K562 (cell line): ENCODE results near the gene TRPV5. TPM values are rescaled to one million over a fixed set of nuclear protein-coding genes. Genes with fewer than 3 reads are reported as not detected.

Experiments used
- ARID1B ChIP-seq: fragments of 450-650 bp; IDR thresholded peaks from 2 replicates; pipeline ENCODE4 v1.6.1; 2016; ENCODE audit warnings: antibody characterized with exemption, mild to moderate bottlenecking, inconsistent platforms
- CEBPZ ChIP-seq: fragments of 150-350 bp; IDR thresholded peaks from 2 replicates; pipeline ENCODE4 v1.6.1; 2014; ENCODE audit warnings: low read depth, mild to moderate bottlenecking, low read length, borderline replicate concordance
- CHCHD3 ChIP-seq: fragments of 250-450 bp; sonication (Bioruptor Pico); IDR thresholded peaks from 2 replicates; pipeline ENCODE4 v2.1.2; 2022; ENCODE audit warnings: mild to moderate bottlenecking
- ELF4 ChIP-seq: fragments of 450-650 bp; formaldehyde crosslinking; IDR thresholded peaks from 2 replicates; pipeline ENCODE4 v1.4.0; 2022; ENCODE audit warnings: missing genetic modification characterization
- EP400 ChIP-seq: fragments of 450-650 bp; IDR thresholded peaks from 2 replicates; pipeline ENCODE4 v1.6.1; 2017; ENCODE audit warnings: antibody characterized with exemption, mild to moderate bottlenecking, moderate library complexity
- ETS1 ChIP-seq: conservative IDR thresholded peaks from 2 replicates; pipeline ENCODE4 v1.6.1; 2011; ENCODE audit warnings: low read depth, mild to moderate bottlenecking, low read length; ENCODE audit not compliant: control insufficient read depth
- GTF3C2 ChIP-seq: IDR thresholded peaks from 3 replicates; pipeline ENCODE4 v1.6.1; 2011; ENCODE audit warnings: borderline replicate concordance, mild to moderate bottlenecking, moderate library complexity; ENCODE audit not compliant: insufficient read length; ENCODE audit errors: extremely low read depth
- HMGXB4 ChIP-seq: sonication (generic); formaldehyde crosslinking; IDR thresholded peaks from 2 replicates; pipeline ENCODE4 v1.8.1; 2023; ENCODE audit warnings: mild to moderate bottlenecking, missing genetic modification reagents
- HNRNPL ChIP-seq: fragments of 200-400 bp; formaldehyde crosslinking; IDR thresholded peaks from 2 replicates; pipeline ENCODE4 v1.6.1; 2017; ENCODE audit warnings: low read depth, mild to moderate bottlenecking, low read length
- IFI16 ChIP-seq: fragments of 250-450 bp; sonication (Bioruptor Pico); IDR thresholded peaks from 2 replicates; pipeline ENCODE4 v2.1.2; 2022; ENCODE audit warnings: mild to moderate bottlenecking, inconsistent platforms
- LARP7 ChIP-seq: fragments of 450-650 bp; IDR thresholded peaks from 2 replicates; pipeline ENCODE4 v1.6.1; 2016
- MAFG ChIP-seq: fragments of 450-650 bp; conservative IDR thresholded peaks from 2 replicates; pipeline ENCODE4 v1.6.1; 2016; ENCODE audit warnings: missing genetic modification characterization, missing compliant biosample characterization
- NFIC ChIP-seq: fragments of 450-650 bp; IDR thresholded peaks from 2 replicates; pipeline ENCODE4 v1.6.1; 2017; ENCODE audit warnings: mild to moderate bottlenecking, inconsistent platforms
- NRF1 ChIP-seq, 2 experiments: fragments of 450-650 bp; IDR thresholded peaks in 1 of 2; conservative IDR thresholded peaks in 1 of 2; 2 replicates each; pipeline ENCODE4 v1.6.1; 2014; ENCODE audit warnings: mild to moderate bottlenecking in 2 of 2
- SMAD1 ChIP-seq: fragments of 150-350 bp; IDR thresholded peaks from 2 replicates; pipeline ENCODE4 v1.6.1; 2014; ENCODE audit warnings: low read length, low read depth; ENCODE audit not compliant: partially characterized antibody
- SNRNP70 ChIP-seq: fragments of 200-400 bp; formaldehyde crosslinking; optimal IDR thresholded peaks from 2 replicates; pipeline ENCODE3; 2017; ENCODE audit warnings: low read depth, low read length
- SP2 ChIP-seq: IDR thresholded peaks from 2 replicates; pipeline ENCODE4 v1.6.1; 2011; ENCODE audit warnings: mild to moderate bottlenecking, low read depth, low read length, moderate library complexity; ENCODE audit not compliant: poor library complexity, severe bottlenecking; ENCODE audit errors: extremely low read depth
- SRSF9 ChIP-seq: fragments of 200-400 bp; formaldehyde crosslinking; IDR thresholded peaks from 2 replicates; pipeline ENCODE4 v1.6.1; 2017; ENCODE audit warnings: low read depth, low read length, borderline replicate concordance
- ZNF174 ChIP-seq: fragments of 250-450 bp; sonication (Bioruptor Pico); IDR thresholded peaks from 2 replicates; pipeline ENCODE4 v1.4.0; 2020; ENCODE audit warnings: mild to moderate bottlenecking
- ZNF347 ChIP-seq: fragments of 450-650 bp; formaldehyde crosslinking; IDR thresholded peaks from 2 replicates; pipeline ENCODE4 v1.4.0; 2020; ENCODE audit warnings: low read depth, mild to moderate bottlenecking, moderate library complexity
- polyA plus RNA-seq, 8 experiments: library from polyadenylated mRNA; depleted of rRNA in 4 of 8; stranded (reverse) in 5 of 8; unstranded in 3 of 8; fragments of >200 nt; fragmentation: Nextera tagmentation in 2 of 8; fragmentation: Illumina TruSeq in 1 of 8; extraction: Ambion mirVana in 2 of 8; extraction: Trizol in 1 of 8; gene quantifications; 2 replicates each; pipeline versions ENCODE4 v1.2.1 to v1.2.3, GENCODE V29; 2011 to 2014; ENCODE audit warnings: inconsistent platforms in 1 of 8, missing spikeins in 1 of 8
- total RNA-seq, 7 experiments: library from RNA; depleted of rRNA in 6 of 7; stranded (reverse); fragments of >200 nt in 6 of 7; fragmentation: Illumina TruSeq in 2 of 7; extraction: Trizol in 2 of 7; gene quantifications; 2 replicates each; pipeline versions ENCODE4 v1.2.1 to v1.2.3, GENCODE V29; 2011 to 2021; ENCODE audit warnings: low replicate concordance in 1 of 7

The TRPV5 gene
- total and polyA plus RNA-seq, 9 of the 15 experiments (the other 6 are each of a cell fraction or from before 2014, with no cell fraction given), result not detected

- TF ChIP-seq CHCHD3 (CRISPR knock-in tag) (no peak), HMGXB4 (CRISPR knock-in tag) (no peak), ELF4 (CRISPR knock-in tag) (peak; percentile 79; the same call in 1 of the 2 replicates), EP400 (peak; percentile 31; the same call in 1 of the 2 replicates), IFI16 (CRISPR knock-in tag) (no peak), MAFG (tag) (peak; percentile 83), ZNF347 (CRISPR knock-in tag) (no peak), HNRNPL (no peak), SMAD1 (no peak), SRSF9 (no peak), GTF3C2 (no peak), NRF1 (conservative IDR thresholded peaks at IDR 0.05 in 1 of 2, IDR thresholded peaks at IDR 0.05 in 1 of 2) (no peak), LARP7 (no peak), ZNF174 (no peak), ARID1B (peak; percentile 94), SP2 (no peak), NFIC (no peak), SNRNP70 (no peak), CEBPZ (no peak), ETS1 (no peak)
Observed at GRCh38 chr7:142956951-142957623, 23.5 kb upstream of the TRPV5 start (continued).
